BE2C (cell line): Measurements from ENCODE around the gene C10orf90.

Experiments
- DNase-seq: peaks from one replicate; pipeline ENCODE4 v3.0.0-alpha.2; 2020
- H3K27me3 ChIP-seq: fragments of 250-450 bp; sonication (Bioruptor Pico); 2 replicates; pipeline ENCODE4 v1.5.1; 2020; ENCODE audit warnings: mild to moderate bottlenecking
- H3K36me3 ChIP-seq: fragments of 250-450 bp; sonication (Bioruptor Pico); 2 replicates; pipeline ENCODE4 v1.5.1; 2020; ENCODE audit warnings: mild to moderate bottlenecking
- H3K4me1 ChIP-seq: fragments of 250-450 bp; sonication (Bioruptor Pico); 2 replicates; pipeline ENCODE4 v1.5.1; 2020
- H3K4me3 ChIP-seq: 2 replicates; pipeline ENCODE4 v1.5.1; 2011; ENCODE audit warnings: low read depth, low read length
- H3K9me3 ChIP-seq: fragments of 250-450 bp; sonication (Bioruptor Pico); 2 replicates; pipeline ENCODE4 v1.5.1; 2020
- TF ChIP-seq, protein P1 (sequence below): IDR thresholded peaks from 2 replicates; pipeline ENCODE4 v1.5.1; 2012; ENCODE audit warnings: mild to moderate bottlenecking, low read depth, low read length

The C10orf90 gene

DNA sequence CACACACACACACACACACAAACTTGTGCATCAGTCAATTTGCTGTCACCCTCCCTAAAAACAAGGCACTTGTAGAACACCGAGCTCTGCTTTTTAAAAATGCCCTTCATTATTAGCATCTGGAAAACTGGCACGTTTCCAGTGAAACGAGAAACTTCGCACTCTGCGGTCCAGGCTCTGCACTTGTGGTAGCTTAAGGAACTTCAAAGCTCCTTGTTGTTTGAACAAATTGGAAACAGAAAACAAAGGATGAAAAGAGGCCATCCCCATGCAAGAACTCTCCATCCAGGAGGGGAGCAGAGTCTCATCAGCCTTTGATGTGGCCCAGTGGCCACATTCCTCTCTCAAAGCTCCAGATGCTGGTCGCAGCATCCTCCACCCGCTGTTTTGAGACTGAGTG is 105.1 kb downstream of the C10orf90 start:
- DNase-seq = no peak
- Histone ChIP-seq H3K9me3 (no peaks in the 10 kb centered on the region), H3K4me1 (no peaks in the 10 kb centered on the region), H3K36me3 (no peaks in the 10 kb centered on the region), H3K27me3 (no peaks in the 10 kb centered on the region), H3K4me3 (no peak overlapping the region)
- TF ChIP-seq, protein P1, sequence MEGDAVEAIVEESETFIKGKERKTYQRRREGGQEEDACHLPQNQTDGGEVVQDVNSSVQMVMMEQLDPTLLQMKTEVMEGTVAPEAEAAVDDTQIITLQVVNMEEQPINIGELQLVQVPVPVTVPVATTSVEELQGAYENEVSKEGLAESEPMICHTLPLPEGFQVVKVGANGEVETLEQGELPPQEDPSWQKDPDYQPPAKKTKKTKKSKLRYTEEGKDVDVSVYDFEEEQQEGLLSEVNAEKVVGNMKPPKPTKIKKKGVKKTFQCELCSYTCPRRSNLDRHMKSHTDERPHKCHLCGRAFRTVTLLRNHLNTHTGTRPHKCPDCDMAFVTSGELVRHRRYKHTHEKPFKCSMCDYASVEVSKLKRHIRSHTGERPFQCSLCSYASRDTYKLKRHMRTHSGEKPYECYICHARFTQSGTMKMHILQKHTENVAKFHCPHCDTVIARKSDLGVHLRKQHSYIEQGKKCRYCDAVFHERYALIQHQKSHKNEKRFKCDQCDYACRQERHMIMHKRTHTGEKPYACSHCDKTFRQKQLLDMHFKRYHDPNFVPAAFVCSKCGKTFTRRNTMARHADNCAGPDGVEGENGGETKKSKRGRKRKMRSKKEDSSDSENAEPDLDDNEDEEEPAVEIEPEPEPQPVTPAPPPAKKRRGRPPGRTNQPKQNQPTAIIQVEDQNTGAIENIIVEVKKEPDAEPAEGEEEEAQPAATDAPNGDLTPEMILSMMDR = no peak

DNA sequence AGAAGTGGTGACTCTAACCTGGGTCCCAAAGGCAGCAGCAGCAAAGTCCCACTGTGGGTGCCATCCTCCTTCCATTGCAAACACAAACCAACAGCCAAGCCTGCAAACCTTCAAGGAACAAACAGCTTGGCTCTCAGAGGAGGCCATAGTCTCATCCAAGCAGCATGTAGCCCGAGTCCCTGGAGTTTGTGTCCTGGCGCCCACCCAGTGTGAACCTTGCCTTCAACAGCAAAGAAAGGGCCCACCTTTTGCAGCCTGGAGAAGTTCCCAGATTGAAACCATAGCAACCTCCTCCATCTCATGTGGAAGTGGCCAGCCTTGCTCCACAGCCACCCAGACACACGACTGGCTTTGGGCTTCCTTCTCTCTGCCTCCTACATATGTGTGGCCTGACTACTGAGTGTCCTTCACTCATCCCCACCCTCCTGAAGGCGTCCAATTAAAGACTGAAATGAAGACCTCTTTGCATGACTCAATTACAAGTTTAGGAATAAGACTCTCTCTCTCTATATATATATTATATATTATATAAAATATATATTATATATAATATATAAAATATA is 106.1 kb downstream of the C10orf90 start:
- Histone ChIP-seq H3K4me1 (no peaks in the 10 kb centered on the region), H3K36me3 (no peaks in the 10 kb centered on the region), H3K27me3 (no peaks in the 10 kb centered on the region), H3K9me3 (no peaks in the 10 kb centered on the region), H3K4me3 (no peak overlapping the region)
- TF ChIP-seq, protein P1 = no peak
- no peak for DNase-seq

DNA sequence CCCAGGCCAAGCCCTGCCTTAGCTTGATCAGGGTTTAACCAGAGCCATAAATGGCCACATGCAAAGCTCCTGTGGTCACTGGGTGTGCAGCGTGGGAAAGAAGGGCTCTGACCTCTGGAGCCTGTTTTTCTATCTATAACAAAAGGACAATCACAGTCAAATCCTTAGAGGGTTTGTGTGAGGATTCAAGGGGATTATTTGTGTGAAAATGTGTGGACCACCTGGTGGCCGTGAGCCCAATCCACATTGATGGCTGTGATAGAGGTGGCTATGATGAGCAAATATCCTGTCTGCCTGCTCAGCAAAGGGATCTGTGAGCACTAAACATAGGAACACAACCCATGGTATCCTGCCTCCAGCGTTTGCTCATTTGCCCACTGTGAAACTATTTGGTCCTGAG is 107.1 kb downstream of the C10orf90 start:
- Histone ChIP-seq H3K4me1 (no peaks in the 10 kb centered on the region), H3K36me3 (no peaks in the 10 kb centered on the region), H3K27me3 (no peaks in the 10 kb centered on the region), H3K4me3 (no peak overlapping the region), H3K9me3 (no peaks in the 10 kb centered on the region)
- DNase-seq = no peak
- TF ChIP-seq, protein P1 = no peak

DNA sequence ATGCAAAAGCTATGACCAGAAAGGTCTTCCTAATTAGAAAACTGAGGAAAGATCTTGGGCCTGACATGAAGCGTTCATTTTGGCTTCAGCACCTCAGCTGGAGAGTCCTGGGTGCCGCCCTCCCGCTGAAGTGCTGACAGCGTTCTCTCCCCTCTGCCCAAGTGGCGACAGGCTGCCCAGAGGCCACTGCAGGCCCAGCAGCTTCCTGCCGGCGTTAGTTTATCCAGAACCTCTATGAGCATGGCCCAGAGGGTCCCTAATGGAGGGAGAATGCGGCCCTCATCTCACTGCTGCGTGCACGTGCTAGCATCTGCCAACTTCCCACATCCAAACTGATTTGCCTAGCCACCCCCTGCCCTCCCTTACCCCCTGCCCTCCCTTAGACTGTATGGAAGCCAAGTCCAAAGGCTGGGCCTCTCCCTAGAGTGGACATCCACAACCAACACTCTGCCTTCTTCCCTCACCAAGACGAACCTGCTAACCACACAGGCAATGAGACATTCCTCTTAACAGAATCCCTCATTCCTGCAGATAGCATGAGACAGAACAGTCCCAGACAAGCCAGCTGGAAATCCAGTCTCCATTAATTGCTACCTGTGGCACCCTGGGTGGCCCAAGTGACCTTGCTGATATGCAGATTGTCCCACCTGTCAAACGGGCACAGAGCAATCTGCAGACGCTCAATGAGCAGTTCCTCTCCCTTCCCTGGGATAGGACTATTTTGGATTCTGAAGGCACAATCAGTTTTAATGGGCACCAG is 108.4 kb downstream of the C10orf90 start:
- no peaks in the 10 kb centered on the region for H3K27me3 ChIP-seq
- no peaks in the 10 kb centered on the region for H3K9me3 ChIP-seq
- TF ChIP-seq, protein P1 = no peak
- no peaks in the 10 kb centered on the region for H3K36me3 ChIP-seq
- H3K4me3 ChIP-seq = no peak overlapping the region
- H3K4me1 ChIP-seq = no peaks in the 10 kb centered on the region
- no peak for DNase-seq

DNA sequence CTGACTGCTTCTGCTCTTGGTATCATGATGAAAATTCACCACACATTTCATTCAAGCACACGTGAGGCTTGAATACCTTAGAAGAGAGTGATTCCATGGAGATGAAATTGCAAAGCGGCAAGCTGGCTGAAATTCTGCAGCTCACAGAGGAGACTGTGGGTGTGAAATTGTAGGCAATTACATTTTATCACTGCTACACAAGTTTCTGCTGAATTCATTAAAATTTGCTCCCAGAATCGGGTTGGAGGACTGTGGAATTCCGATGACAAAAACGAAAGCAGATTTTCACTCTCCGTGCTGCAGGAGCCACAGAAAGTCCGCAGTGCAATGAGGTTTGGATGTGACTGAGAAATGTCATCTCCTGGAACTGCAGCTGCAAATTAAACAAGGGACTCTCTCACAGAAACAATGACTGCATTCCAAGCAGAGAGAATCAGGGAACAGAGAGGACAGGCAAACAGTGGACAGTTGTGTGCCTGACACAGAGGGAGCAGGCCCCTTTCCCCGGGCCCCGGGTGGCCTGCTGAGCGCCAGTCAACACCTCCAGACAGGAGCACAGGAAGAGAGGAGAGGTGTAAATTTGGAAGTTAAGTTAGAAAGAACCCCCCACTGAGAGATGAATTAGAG is 109.1 kb downstream of the C10orf90 start:
- Histone ChIP-seq H3K4me3 (no peak overlapping the region), H3K27me3 (no peaks in the 10 kb centered on the region), H3K36me3 (no peaks in the 10 kb centered on the region), H3K9me3 (no peaks in the 10 kb centered on the region), H3K4me1 (no peaks in the 10 kb centered on the region)
- DNase-seq = no peak
- TF ChIP-seq, protein P1 = no peak

DNA sequence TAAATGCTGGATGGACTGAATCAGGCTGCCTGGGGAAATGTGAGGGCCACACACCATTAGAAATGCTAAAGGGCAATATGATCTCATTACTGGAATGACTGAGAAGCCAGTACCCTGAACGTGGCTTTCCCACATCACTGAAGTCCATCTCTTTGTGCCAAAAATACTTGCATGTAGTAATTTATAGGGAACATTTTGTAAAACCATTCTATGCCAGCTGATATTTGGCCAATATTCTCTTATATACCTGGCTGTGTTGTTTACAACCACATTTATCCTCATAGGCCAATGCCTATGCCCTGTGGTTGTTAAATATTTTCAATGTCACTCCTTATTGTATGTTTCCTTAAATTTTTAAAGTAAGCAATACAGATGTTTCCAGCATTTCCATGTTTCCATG is 111.6 kb downstream of the C10orf90 start:
- DNase-seq = no peak
- TF ChIP-seq, protein P1 = no peak
- Histone ChIP-seq H3K9me3 (no peaks in the 10 kb centered on the region), H3K4me3 (no peak overlapping the region), H3K36me3 (no peaks in the 10 kb centered on the region), H3K27me3 (no peaks in the 10 kb centered on the region), H3K4me1 (no peaks in the 10 kb centered on the region)
